ENCODE measurements around the gene CHD9.
"Not testable (repeated sequence)": the region's sequence is repeated elsewhere in the genome, so short reads cannot be mapped to it uniquely, and the experiment has no call there.

The CHD9 gene

GRCh38 chr16:53131363-53132071 lies 76.7 kb downstream of the CHD9 start:
- peak; percentile 27 for DNase-seq (ENCODE audit: low read depth)

GRCh38 chr16:53132406-53132805 lies 77.6 kb downstream of the CHD9 start:
- DNase-seq (ENCODE audit: low read depth): no peak

- DNase-seq (ENCODE audit: low read depth): no peak
These were observed 80.5 kb downstream of the CHD9 start for GRCh38 chr16:53135329-53135728.

- DNase-seq (ENCODE audit: low read depth): no peak
These were observed 88.2 kb downstream of the CHD9 start for GRCh38 chr16:53142823-53143568.

- no peak for DNase-seq (ENCODE audit: low read depth)
These were observed 92.8 kb downstream of the CHD9 start for GRCh38 chr16:53147500-53148065.

GRCh38 chr16:53150769-53151168 lies 96.0 kb downstream of the CHD9 start:
- DNase-seq (ENCODE audit: low read depth): no peak

GRCh38 chr16:53152329-53152728 lies 97.5 kb downstream of the CHD9 start:
- DNase-seq (ENCODE audit: low read depth): no peak

GRCh38 chr16:53153130-53153529 lies 98.3 kb downstream of the CHD9 start:
- DNase-seq (ENCODE audit: low read depth): no peak

GRCh38 chr16:53154513-53154912 lies 99.7 kb downstream of the CHD9 start:
- DNase-seq (ENCODE audit: low read depth): no peak

- no peak for DNase-seq (ENCODE audit: low read depth)
These were observed 101.7 kb downstream of the CHD9 start for GRCh38 chr16:53156516-53156915.

- DNase-seq (ENCODE audit: low read depth): no peak
These were observed 105.1 kb downstream of the CHD9 start for GRCh38 chr16:53159781-53160436.

GRCh38 chr16:53166099-53166498 lies 111.3 kb downstream of the CHD9 start:
- DNase-seq (ENCODE audit: low read depth): no peak

GRCh38 chr16:53168744-53169143 lies 114.0 kb downstream of the CHD9 start:
- DNase-seq (ENCODE audit: low read depth): no peak

GRCh38 chr16:53172517-53172916 lies 117.7 kb downstream of the CHD9 start:
- DNase-seq (ENCODE audit: low read depth): no peak

- DNase-seq (ENCODE audit: low read depth): no peak
These were observed 120.3 kb downstream of the CHD9 start for GRCh38 chr16:53175118-53175517.

GRCh38 chr16:53176434-53176833 lies 121.6 kb downstream of the CHD9 start:
- no peak for DNase-seq (ENCODE audit: low read depth)

GRCh38 chr16:53183442-53183841 lies 128.7 kb downstream of the CHD9 start:
- no peak for DNase-seq (ENCODE audit: low read depth)

GRCh38 chr16:53185741-53186140 lies 130.9 kb downstream of the CHD9 start:
- not testable (repeated sequence) for DNase-seq (ENCODE audit: low read depth)

GRCh38 chr16:53187775-53188174 lies 133.0 kb downstream of the CHD9 start:
- DNase-seq (ENCODE audit: low read depth): no peak

GRCh38 chr16:53191413-53191812 lies 136.6 kb downstream of the CHD9 start:
- no peak for DNase-seq (ENCODE audit: low read depth)

GRCh38 chr16:53198933-53199332 lies 144.1 kb downstream of the CHD9 start:
- no peak for DNase-seq (ENCODE audit: low read depth)

- no peak for DNase-seq (ENCODE audit: low read depth)
These were observed 147.1 kb downstream of the CHD9 start for GRCh38 chr16:53201900-53202299.

GRCh38 chr16:53202398-53202797 lies 147.6 kb downstream of the CHD9 start:
- no peak for DNase-seq (ENCODE audit: low read depth)

All from activated gamma-delta T cell treated with anti-CD3 and anti-CD28 coated beads, Interleukin-2, amount 50 U/mL, for 16 hours (primary cell).